AG08396 (cell line): ENCODE measurements around the gene IL17REL.

Experiments
- DNase-seq: peaks from one replicate; pipeline ENCODE4 v3.0.0; 2012; ENCODE audit warnings: low spot score, mixed read lengths

IL17REL gene

DNA sequence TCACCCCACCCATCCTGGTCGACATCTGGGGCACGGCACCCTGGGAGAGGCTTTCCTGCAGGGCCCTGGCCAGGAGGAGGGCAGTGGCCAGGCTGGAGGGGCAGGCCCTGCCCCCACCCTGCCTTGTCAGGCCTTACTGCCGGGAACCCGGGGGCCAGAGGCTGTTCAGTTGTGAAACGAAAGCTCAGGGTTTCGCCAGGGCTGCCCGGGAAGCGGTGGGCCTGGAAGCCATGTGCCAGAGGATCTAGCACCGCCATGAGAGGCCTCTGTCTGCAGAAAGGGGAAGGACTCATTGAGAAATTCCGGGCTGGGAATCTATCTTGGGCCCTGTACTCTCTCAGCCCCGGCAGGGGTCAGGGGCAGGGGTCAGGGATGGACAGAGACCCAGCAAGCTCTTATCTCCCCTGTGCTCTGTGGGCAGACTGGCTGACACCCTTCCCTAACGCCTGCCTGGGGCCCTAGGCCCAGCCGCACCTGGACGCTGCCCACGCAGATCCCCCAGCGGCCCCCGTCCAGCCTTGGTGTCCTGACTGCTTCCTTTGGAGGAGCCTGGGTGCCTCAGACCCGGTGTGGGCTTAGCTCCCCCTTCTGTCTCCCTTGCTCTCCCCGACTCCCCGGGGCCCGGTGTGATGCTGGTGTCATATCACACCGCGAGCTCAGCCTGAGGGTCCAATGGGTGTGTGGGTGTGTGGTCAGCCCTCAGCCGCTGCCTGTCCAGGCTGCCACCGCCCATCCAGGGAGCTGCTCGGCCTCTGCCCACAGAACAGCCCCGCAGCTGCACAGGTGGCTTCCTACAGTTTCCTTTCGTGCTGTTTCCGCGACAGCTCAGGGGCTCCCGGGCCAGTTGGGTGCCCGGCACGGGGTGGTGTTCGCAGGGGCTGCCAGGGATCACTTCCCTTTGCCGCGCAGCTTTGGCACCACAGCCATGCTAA lies 45.5 kb downstream of the IL17REL start:
- DNase-seq = no peak

DNA sequence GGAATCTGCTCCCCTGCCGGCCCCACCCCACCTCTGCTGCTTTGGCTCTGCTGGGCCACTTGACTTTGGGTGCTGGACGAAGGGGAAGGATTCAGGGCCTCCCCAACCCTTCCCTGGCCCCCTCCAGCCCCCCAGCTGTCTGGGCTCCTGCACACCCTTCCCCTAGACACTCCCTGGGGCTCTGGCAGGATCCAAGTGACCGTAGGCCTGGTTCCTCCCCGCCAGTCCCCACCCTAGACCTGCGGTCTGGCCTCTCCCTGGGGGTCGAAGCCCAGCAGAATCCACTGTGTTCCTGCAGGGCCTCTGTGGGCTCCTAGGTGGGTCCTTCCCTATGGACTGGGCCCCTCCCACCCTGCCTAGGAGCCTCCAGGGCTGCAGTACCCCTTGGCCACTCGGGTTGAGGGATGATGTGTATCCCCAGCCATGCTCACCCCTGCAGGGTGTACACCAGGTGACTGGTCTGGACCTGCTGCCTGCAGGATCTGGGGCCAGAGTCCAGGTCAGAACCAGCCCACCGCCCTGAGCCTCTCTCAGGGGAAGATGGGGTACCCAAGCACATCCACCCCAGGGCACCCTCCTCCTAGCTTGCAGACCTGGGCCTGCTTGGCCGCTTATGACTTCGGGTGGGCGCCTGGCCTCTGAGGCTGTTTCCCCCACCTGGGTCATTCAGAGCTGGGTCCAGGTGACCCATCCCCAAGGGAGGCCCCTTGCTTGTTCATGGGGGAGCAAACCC lies 46.4 kb downstream of the IL17REL start:
- no peak for DNase-seq

DNA sequence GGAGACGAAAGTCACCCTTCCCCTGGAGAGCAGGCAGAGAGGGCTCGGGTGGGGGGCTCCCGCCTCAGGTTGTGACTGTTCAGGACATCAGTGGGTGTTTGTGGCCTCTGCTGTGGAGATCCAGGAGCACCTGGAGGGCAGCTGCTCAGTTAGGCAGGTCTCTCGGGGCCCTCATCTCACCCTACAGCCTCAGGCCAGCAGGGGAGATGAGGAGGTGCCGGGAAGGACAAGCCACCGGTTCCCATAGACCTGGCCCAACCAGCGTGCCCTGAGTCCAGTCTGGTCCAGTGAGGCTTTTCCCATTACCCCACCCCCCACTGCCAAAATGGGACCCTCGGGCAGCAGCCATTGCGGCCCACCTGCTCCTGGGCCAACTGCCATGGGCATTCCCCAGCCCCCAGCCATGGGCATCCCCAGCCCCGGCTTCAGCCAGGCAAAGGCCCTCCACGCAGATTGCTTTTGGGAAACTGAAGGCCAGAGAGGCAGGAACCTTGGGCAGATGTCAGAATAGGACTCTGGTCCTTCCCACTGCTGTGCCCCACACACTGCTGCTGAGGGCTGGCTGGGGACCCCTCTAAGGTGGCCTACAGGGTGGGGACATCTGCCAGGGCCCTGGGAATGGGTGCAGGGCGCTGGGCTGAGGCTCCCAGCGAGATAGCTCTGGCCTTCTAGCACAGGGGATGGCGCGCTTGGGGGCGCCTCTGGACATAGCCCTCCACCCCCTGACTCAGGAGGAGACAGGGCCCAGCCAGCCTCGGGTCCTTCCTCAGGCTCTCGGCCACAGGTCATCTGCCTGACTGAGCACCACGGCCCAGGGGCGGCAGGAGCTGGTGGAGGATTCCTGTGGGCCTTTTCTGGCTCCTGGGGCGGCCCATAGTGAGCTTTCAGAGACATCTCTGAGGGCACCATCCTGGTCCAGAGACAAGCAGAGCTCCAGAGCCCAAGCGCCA lies 47.2 kb downstream of the IL17REL start:
- no peak for DNase-seq

DNA sequence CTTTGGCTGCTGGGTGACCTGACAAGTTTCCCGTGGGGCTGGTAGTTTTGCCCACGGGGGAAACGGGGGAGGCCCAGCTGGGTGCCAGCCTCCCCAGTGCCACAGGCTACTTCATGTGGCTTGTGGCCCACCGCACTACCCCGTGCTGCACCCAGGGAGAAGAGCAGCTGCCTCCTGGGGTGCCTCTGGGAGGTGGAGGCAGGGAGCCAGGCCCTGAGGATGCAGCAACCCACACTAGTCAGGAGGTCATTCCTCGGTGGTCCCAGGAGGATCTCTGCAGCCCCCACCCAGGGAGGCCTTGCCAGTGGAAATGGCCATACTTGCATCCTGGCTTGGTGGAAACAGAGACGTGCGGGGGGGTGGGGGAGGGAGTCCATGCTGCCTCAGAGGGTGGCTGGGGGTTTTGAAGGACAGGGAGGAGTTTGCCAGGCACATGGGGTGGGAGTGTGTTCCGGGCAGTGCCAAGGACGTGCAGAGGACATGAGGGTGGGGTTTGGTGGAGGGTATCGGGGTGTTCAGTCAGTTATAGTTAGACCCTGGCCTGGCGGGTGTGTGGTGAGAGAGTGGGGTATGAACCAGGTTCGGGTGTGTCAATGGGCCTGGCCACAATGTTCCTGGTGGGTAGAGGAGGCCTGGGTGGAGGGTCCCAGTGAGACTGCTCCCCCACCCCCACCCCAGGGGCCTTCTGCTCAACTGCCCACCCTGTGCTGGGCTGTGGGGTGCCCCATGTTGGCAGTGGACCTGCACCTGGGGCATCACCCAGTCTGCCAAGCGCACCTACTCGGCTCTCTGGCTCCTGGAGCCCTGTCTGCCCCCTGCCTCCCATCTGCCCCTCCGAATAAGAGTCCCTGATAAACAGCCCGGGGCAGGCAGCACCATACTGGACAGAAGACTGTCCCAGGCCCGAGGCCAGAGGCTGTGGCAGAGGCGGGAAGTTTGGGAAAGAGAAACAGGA lies 48.2 kb downstream of the IL17REL start:
- no peak for DNase-seq

- no peak for DNase-seq
Measured at GRCh38 chr22:49963647-49964026, 48.9 kb downstream of the IL17REL start.

DNA sequence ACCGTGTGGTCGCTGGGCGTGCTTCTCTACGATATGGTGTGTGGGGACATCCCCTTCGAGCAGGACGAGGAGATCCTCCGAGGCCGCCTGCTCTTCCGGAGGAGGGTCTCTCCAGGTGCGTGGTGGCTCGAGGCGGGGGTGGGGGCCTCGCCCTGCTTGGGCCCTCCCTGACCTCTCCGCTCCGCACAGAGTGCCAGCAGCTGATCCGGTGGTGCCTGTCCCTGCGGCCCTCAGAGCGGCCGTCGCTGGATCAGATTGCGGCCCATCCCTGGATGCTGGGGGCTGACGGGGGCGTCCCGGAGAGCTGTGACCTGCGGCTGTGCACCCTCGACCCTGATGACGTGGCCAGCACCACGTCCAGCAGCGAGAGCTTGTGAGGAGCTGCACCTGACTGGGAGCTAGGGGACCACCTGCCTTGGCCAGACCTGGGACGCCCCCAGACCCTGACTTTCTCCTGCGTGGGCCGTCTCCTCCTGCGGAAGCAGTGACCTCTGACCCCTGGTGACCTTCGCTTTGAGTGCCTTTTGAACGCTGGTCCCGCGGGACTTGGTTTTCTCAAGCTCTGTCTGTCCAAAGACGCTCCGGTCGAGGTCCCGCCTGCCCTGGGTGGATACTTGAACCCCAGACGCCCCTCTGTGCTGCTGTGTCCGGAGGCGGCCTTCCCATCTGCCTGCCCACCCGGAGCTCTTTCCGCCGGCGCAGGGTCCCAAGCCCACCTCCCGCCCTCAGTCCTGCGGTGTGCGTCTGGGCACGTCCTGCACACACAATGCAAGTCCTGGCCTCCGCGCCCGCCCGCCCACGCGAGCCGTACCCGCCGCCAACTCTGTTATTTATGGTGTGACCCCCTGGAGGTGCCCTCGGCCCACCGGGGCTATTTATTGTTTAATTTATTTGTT lies 49.6 kb downstream of the IL17REL start:
- no peak for DNase-seq

DNA sequence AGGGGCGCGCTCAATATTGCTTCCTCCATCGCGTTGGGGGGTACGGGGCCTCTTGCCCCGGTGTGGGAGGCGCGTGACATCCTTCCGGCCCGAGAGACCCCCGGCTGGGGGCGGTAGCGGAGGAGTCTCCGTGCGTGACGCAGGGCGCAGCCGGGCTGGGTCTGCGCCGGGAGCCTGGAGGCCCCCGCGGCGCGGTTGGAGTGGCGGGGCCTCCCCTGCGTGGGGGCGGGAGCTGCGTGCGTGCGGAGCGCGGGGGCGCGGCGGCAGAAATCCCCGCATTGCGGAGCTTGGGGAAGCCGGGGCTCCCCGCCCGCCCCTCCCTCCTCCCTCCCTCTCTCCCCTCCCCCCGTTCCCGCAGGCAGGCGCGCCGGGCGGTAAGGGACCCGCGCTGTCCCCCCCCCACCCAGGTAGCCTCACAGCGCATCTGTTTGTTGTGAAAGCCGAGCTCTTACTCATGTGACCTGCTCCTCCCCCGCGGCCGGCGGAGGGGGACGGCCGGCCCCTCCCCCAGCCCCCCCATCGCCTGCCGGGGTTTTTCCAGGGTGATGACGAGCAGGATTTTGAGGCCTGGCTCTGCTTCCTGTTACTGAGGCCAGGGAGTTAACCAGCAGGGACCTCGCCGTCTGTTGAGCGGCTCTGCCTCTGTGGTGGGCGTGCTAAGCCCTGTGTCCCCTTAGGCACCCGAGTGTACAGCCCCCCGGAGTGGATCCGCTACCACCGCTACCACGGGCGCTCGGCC lies 50.4 kb downstream of the IL17REL start:
- DNase-seq = peak; percentile 94

GRCh38 chr22:49961601-49962011 lies 51.0 kb downstream of the IL17REL start:
- no peak for DNase-seq

GRCh38 chr22:49961005-49961600 lies 51.5 kb downstream of the IL17REL start:
- DNase-seq = no peak

- DNase-seq = peak; percentile 99
Measured at GRCh38 chr22:49960159-49961004, 52.2 kb downstream of the IL17REL start, which contains the start of gene PIM3. Gene PIM3, plus strand, starts transcription at chr22:49960772. Its CDS starts 176 bp downstream, at chr22:49960948.

DNA sequence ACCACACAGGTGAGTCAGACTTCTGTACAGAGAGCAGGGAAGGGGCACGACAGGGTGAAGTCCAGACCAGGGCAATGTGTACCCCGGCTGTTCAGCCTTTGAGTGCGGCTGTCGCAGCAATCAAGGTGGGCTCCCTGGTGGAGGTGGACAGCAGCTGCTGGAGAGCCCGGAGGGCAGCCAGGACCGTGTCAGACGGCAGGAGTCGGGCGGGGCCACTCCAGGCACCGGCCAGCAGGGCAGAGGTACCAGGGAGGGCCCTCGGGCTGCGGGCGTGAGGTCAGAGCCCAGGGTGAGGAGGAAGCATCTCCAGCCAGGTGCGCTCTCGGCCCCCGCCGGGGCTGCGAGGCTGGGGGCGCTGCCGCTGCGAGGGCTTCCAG lies 52.8 kb downstream of the IL17REL start:
- DNase-seq = peak; percentile 65

- no peak for DNase-seq
Measured at GRCh38 chr22:49958931-49959781, 53.4 kb downstream of the IL17REL start.

DNA sequence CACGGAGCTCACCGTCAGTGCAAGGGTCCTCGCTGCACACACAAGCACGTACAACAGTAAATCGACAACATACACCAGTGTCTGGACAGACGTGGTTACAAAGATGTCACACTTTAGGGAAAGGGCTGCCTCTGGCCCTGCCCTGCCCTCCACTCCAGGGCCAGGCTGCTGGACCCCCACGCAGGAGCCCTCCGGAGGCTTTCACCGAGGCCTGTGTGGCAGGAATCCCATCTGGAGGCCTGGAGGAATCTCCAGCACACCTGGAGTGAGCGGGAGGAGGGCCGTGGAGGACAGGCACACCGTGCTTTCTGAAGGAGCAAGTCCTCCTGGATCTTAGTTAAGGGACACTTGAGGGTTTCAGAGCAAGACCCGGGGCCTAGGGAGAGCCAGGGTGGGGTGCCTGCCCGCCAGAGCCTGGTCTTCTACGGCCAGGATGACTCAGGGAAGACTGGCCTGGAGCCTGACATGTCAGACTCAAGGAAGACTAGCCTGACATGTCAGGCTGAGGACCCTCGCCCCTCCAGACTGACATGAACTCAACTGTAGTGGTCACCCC lies 54.1 kb downstream of the IL17REL start:
- DNase-seq = no peak

DNA sequence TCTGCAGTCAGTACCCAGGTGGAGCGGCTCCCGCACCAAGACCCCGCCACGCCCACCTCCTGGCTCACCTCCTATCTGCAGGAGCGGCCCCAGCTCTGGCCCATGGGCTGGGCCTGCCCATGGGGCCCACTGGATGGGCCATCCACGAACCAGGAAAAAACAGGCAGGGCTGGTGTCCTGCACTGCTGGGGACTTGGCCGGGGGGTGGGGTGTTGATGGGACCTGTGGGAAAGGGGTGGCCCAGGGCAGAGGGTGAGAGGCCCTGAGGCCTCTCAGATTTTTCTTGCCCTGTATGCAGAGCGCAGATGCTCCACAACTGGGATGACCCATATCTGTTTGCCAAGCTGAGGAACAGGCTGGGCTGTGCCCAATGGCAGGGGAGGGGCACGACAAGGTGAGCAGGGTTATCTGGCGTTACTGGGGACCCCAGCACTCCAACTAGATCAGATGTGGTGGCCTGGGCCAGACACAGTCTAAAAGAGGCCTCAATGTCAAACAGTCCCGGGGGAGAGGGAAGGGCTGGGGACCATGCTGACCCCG lies 54.7 kb downstream of the IL17REL start:
- no peak for DNase-seq

DNA sequence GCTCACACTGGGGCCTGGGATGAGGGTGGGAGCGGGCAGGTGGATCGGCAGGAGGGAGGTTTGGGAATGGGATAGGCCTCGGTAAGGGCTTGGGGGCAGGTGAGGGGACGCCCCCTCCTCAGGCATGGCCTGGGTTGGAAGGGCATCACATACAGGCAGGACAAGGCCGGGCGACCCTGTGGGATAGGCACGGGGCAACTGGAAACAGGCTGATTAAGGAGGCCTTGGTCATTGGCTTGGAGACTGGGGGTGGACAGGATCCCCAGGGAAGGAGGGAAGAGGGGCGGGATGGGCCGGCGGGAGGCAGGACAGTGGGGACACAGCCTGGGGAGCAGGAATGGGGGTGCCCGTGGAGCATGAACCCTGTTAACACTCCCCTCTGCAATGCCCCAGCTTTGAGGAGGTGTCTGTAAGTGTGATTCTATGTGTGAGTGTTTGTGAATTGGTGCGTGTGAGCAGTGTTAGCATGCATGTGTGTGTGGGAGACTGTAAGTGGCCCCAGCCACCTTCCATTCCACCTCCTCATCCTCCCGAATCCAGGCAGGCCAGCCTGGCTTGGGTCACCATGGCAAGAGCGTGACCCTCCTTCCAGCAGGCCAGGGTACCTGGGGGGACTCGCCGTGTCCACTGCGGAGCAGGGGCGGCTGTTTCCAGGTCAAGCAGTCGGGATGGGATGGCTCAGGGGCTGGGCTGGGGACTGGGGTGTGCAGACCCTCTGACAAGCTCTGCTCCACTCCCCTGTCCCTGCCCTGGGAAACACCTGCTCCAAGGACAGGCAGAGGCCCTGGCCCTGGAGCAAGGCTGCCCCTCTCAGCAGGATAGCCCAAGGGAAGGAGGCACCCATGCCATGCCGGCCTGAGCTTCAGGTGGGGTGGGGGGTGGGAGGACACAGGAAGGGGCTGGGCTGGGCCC lies 55.4 kb downstream of the IL17REL start:
- DNase-seq = no peak
